HepG2 (cell line): Measurements from ENCODE around the gene ANKRD12.

ENCODE experiments used
- BORCS8-MEF2B ChIP-seq: sonication (generic); formaldehyde crosslinking; IDR thresholded peaks from 2 replicates; pipeline ENCODE4 v1.8.0; 2022; ENCODE audit warnings: mild to moderate bottlenecking, missing genetic modification reagents
- CBX5 ChIP-seq: sonication (generic); formaldehyde crosslinking; IDR thresholded peaks from 2 replicates; pipeline ENCODE4 v1.4.0; 2020; ENCODE audit warnings: missing genetic modification reagents, borderline replicate concordance
- CTCF ChIP-seq: sonication (generic); formaldehyde crosslinking; IDR thresholded peaks from 2 replicates; pipeline ENCODE4 v1.5.0; 2020; ENCODE audit warnings: mild to moderate bottlenecking, missing genetic modification reagents, moderate library complexity
- HMGXB4 ChIP-seq, 2 experiments: sonication (generic) in 1 of 2; formaldehyde crosslinking in 1 of 2; IDR thresholded peaks; 2 replicates each; pipeline versions ENCODE4 v1.4.0 to v1.6.1; 2018 to 2020; ENCODE audit warnings: missing genetic modification reagents in 2 of 2, borderline replicate concordance in 1 of 2, low read depth in 1 of 2, mild to moderate bottlenecking in 1 of 2, missing biosample characterization in 1 of 2
- KDM2A ChIP-seq: sonication (generic); formaldehyde crosslinking; IDR thresholded peaks from 2 replicates; pipeline ENCODE4 v1.4.0; 2020; ENCODE audit warnings: low read depth, missing genetic modification reagents, borderline replicate concordance
- KLF11 ChIP-seq: IDR thresholded peaks from 2 replicates; pipeline ENCODE4 v1.6.1; 2016; ENCODE audit warnings: missing compliant biosample characterization
- NR2F2 ChIP-seq: IDR thresholded peaks from 2 replicates; pipeline ENCODE4 v1.6.1; 2012; ENCODE audit warnings: low read depth, inconsistent platforms, borderline replicate concordance
- RNF2 ChIP-seq: fragments of 450-650 bp; conservative IDR thresholded peaks from 2 replicates; pipeline ENCODE4 v1.6.1; 2016; ENCODE audit warnings: low read depth
- ZNF317 ChIP-seq: sonication (generic); formaldehyde crosslinking; IDR thresholded peaks from 2 replicates; pipeline ENCODE4 v1.5.0; 2020; ENCODE audit warnings: mild to moderate bottlenecking, missing genetic modification reagents

GRCh38 chr18:9108911-9109310 lies 27.7 kb upstream of the ANKRD12 start:
- TF ChIP-seq KDM2A (CRISPR knock-in tag), result no peak
- no peak for TF ChIP-seq RNF2
- TF ChIP-seq CTCF (CRISPR knock-in tag), result no peak
- no peak for TF ChIP-seq ZNF317 (CRISPR knock-in tag)
- no peak for TF ChIP-seq KLF11 (CRISPR knock-in tag)
- TF ChIP-seq BORCS8-MEF2B (CRISPR knock-in tag), result no peak
- no peak for TF ChIP-seq HMGXB4 (CRISPR knock-in tag; IDR thresholded peaks at IDR 0.05; ENCODE audit: borderline replicate concordance in 1 of 2, low read depth in 1 of 2)
- TF ChIP-seq CBX5 (CRISPR knock-in tag), result no peak
- no peak for TF ChIP-seq NR2F2
